ENCODE data around the gene DACH1.

- TF ChIP-seq CTCF (IDR thresholded peaks at IDR 0.05) (no peak), POLR2A (IDR thresholded peaks at IDR 0.05) (no peak)
These were observed 165.3 kb downstream of the DACH1 start for GRCh38 chr13:71701741-71702140.

Measured in lower leg skin (tissue), 3 donors.